Stimulated activated naive B cell treated with anti-CD40 and anti-IgM and Interleukin-4, amounts not matched to agents 10 μg/mL and 1 μg/mL and 100 μg/mL, for 72 hours (primary cell): ENCODE results near the gene ACBD4.

ENCODE experiments used
- ATAC-seq, 2 donors: fragments of 150-1000 bp; cut with Tn5 transposase; replicated peaks; 2 replicates each; pipeline ENCODE4 v1.10.0; 2021; ENCODE audit warnings: moderate library complexity in 1 of 2
- DNase-seq: peaks from one replicate; pipeline ENCODE4 v3.0.0; 2021
- H3K27ac Mint-ChIP-seq: one replicate; pipeline ENCODE4 v1.8.0; 2022; ENCODE audit warnings: mild to moderate bottlenecking, mixed read lengths
- H3K27me3 Mint-ChIP-seq, 2 donors: one replicate each; pipeline ENCODE4 v1.8.0; 2022; ENCODE audit warnings: mixed read lengths in 2 of 2
- H3K36me3 Mint-ChIP-seq, 2 donors: one replicate each; pipeline ENCODE4 v1.8.0; 2022; ENCODE audit warnings: mixed read lengths in 2 of 2, mild to moderate bottlenecking in 1 of 2
- H3K4me1 Mint-ChIP-seq, 2 donors: one replicate each; pipeline ENCODE4 v1.8.0; 2022; ENCODE audit warnings: mixed read lengths in 2 of 2, mild to moderate bottlenecking in 1 of 2
- H3K4me3 Mint-ChIP-seq, 2 donors: one replicate each; pipeline ENCODE4 v1.8.0; 2022; ENCODE audit warnings: mild to moderate bottlenecking in 2 of 2, mixed read lengths in 2 of 2, moderate library complexity in 1 of 2
- H3K9me3 Mint-ChIP-seq, 2 donors: one replicate each; pipeline ENCODE4 v1.8.0; 2022; ENCODE audit warnings: mixed read lengths in 2 of 2, mild to moderate bottlenecking in 1 of 2

The ACBD4 gene

DNA sequence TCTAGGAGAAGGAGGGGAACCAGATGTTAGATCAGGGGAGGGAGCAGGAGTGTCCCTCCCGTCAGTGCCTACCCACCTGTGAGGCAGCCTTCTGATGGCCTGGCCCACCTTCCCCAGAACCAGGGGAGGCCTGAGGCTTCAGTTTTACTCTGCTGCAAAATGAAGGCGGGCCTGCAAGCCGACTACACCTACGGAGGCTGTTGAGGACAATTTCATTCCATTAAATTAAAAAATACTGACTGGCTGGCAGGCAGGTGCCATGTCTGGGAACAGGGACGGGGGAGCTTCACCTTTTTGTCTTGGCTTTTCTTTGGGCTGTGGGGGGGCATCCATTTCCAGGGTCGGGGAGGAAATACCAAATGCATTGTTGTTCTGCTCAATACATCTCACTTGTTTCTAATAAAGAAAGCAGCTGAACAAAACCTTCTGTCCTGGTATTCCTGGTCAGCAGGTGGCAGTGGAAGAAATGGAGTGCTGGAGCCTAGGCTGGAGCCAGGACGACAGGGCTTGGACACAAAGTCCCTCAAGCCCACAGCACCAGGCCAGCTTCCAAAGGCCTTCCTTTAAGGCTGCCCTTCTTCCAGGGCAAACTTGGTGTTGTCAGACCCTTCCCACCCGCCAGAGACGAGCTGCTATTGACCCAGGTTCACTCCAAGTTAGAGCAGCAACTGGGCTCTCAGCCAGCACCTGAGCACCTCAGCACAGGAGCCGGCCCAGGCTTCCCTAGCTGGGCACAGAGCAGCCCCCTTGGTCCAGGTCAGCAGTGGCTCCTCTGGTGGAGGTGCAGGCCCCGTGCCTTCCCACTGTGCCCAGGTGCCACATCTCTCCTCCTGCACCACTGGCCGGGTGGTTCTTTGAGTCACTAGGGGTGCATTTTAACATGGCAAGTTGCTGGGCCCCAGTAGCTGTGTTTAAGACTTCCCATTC is 26.6 kb upstream of the ACBD4 start:
- Mint-ChIP-seq H3K27ac (peak overlapping the region; percentile 65), H3K27me3 (no peaks in the 10 kb centered on the region), H3K9me3 (no peaks in the 10 kb centered on the region), H3K36me3 (peaks cover 20 to 32% of the 10 kb centered on the region in 2 donors), H3K4me1 (peaks cover 12 to 17% of the 10 kb centered on the region in 2 donors), H3K4me3 (no peak overlapping the region)
- DNase-seq = no peak
- ATAC-seq = no peak

DNA sequence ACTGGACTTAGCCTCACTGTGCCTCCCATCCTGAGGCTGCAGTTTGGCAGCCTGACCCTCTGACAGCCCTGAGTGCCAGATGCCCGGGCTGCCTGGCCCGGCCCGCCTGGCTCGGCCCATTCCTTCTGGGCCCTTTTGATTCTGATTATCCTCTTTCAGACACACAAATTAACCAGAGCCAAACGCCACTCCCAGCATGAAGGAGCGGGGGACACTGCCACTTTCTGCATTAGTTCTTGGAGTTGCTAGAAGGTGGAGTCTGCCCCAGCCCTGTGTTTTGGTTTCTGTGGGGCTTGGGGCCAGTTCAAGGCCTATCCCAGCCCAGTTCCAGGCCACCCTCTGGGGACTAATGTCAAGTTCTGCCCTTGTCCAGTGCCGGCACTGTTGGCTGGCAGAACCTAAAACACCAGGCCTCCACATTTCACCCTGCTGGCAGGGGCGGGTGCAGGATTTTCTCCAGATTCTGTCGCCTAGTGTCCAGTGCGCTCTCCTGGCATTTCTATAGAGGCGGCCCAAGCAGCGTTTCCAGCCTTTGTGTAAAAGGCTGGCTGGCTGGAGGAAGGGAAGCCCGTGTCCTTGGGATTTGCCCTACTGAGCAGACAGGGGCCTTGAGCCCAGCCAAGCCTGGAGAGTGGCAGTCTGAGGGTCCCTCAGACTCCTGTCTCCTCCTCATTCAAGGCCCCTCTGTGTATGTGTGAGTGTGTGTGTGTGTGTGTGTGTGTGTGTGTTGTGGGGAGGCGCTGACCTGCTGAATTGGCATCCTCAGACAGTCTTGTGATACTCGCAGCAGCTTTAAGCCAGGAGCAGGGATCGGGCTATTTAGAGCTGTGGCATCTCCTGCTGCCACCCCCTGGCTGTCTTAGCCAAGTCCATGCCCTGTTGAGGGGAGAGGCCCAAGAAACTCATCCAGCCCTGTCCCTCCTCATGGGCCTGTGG is 24.5 kb upstream of the ACBD4 start:
- no peak for DNase-seq
- Mint-ChIP-seq H3K27ac (no peak overlapping the region), H3K27me3 (peaks cover 0 to 4% of the 10 kb centered on the region in 2 donors), H3K4me1 (peaks cover 12 to 17% of the 10 kb centered on the region in 2 donors), H3K4me3 (no peak overlapping the region), H3K9me3 (no peaks in the 10 kb centered on the region), H3K36me3 (peaks cover 14 to 21% of the 10 kb centered on the region in 2 donors)
- peak in 1 of 2 donors; percentile 12 for ATAC-seq

DNA sequence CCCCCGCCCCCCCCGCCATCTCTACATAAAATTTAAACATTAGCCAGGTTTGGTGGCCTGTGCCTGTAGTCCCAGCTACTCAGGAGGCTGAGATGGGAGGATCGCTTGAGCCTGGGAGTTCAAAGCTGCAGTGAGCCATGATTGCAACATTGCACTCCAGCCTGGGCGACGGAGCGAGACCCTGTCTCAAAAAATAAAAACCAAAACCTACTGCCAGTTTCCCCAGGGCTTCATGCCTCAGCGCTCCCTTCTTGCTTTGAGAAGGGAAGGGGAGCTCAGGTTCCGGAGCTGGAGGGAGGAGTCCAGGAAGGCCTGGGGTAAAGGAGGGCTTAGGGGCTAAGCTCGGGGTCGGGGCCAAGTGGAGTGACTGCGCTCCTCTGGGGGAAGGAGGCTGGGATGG is 23.6 kb upstream of the ACBD4 start:
- Mint-ChIP-seq H3K4me3 (no peak overlapping the region), H3K9me3 (no peaks in the 10 kb centered on the region), H3K4me1 (peaks cover 12 to 17% of the 10 kb centered on the region in 2 donors), H3K27me3 (peaks cover 0 to 11% of the 10 kb centered on the region in 2 donors), H3K27ac (peak overlapping the region; percentile 43), H3K36me3 (peaks cover 10 to 15% of the 10 kb centered on the region in 2 donors)
- DNase-seq (no peak), ATAC-seq (peak; percentile 49 to 50)

DNA sequence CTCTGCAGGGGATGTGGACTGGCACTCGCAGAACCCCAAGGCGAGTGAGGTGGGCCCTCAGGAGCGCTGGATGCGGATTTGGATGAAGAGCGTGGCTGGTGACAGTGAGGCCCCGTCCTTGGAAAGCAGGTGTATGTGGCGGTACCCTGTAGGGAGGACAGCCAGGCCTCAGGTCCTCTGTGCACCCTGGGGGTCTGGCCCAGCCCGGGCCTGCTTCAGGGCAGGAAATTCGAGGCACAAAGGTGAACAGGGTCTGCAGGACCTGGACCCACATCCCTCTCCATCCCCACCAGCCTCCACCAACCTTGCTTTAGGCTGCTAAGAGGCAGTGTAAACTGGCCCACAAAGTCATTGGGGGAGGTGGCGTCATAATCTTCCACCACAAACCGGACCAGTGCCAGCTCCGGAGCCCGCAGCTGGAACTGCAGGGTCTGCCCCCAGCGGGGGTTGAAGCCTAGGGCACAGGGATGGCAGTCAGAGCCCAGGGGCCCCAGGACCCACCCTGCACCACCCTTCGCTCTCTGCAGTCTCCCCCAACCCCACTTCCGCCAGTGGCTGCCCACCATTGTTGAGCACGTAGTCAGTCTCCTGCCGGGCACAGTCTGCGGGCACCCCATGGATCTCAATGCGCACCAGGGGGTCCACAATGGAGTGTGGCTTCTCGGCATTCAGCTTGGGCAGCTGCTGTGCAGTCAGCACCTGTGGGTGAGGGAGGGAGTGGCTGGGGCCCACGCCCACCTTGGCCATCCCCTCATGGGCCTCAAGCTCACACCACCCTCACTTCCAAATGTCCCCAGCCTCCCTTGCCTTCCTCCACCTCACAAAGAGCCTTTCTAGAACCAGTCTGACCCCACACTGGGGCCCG is 22.7 kb upstream of the ACBD4 start:
- no peak overlapping the region for H3K4me3 Mint-ChIP-seq
- peaks cover 0 to 11% of the 10 kb centered on the region in 2 donors for H3K27me3 Mint-ChIP-seq
- peaks cover 8 to 12% of the 10 kb centered on the region in 2 donors for H3K36me3 Mint-ChIP-seq
- DNase-seq (no peak), ATAC-seq (no peak)
- no peaks in the 10 kb centered on the region for H3K9me3 Mint-ChIP-seq
- H3K27ac Mint-ChIP-seq = peak overlapping the region; percentile 75
- peaks cover 12 to 17% of the 10 kb centered on the region in 2 donors for H3K4me1 Mint-ChIP-seq

DNA sequence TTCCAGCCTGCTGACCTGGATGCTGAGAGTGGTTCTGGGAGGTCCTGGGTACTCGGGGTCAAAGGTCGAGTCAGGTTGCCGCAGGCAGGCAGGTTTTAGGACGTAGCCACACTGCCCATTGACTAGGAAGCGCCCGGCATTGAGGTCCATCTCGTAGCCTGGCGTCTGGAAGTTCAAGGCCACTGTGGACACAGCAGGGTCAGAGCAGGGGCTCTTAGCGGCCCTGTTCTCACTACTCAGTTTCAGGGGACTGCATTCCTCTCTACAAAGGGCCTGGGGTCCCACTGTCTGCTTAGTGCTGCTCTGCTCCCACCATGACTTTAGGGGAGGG is 22.1 kb upstream of the ACBD4 start:
- no peaks in the 10 kb centered on the region for H3K9me3 Mint-ChIP-seq
- H3K27ac Mint-ChIP-seq = no peak overlapping the region
- no peak for DNase-seq
- ATAC-seq = no peak
- no peak overlapping the region for H3K4me3 Mint-ChIP-seq
- H3K36me3 Mint-ChIP-seq = peaks cover 3 to 6% of the 10 kb centered on the region in 2 donors
- H3K27me3 Mint-ChIP-seq = peaks cover 0 to 11% of the 10 kb centered on the region in 2 donors
- H3K4me1 Mint-ChIP-seq = peaks cover 10 to 17% of the 10 kb centered on the region in 2 donors

DNA sequence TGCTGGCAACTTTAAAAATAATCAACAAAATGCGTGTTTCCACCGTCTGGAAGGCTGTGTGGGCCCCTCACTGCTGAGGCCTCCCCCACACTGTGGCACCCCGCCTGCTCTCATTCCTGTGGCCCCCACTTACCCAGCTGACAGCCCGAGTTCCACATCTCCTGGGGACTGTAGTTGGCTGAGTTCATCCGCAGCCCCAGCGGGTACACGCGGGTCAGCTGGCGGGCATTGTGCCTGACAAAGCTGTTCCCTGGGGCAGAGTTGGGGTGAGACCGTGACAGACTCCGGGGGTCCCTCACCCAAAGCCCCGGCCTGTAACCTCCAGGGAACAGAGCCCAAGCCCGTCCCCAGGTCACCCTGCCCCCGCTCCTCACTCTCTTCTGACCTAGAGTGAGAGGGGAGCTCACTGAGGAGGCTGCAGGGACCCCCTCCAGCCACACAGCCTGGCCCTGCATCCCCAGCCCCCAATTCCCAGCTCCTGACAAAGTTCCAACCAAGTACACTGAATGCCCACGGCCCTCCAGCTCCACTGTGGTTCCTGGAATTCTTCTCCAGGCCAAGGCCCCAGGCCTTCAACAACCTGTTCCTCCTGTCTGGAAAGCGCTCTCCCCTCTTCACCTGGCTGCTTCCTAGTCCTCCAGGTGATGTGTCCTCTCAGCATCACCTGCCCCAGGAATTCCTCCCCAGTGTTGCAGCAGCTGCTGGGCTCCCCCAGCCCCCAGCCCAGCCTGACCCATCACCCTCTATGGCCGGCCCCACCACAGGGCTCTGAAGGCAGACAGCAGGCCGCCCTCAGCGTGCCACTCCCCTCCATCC is 21.2 kb upstream of the ACBD4 start:
- ATAC-seq = no peak
- peaks cover 2 to 3% of the 10 kb centered on the region in 2 donors for H3K36me3 Mint-ChIP-seq
- no peaks in the 10 kb centered on the region for H3K9me3 Mint-ChIP-seq
- H3K27ac Mint-ChIP-seq = no peak overlapping the region
- no peak overlapping the region for H3K4me3 Mint-ChIP-seq
- DNase-seq = no peak
- peaks cover 0 to 15% of the 10 kb centered on the region in 2 donors for H3K27me3 Mint-ChIP-seq
- peaks cover 10 to 17% of the 10 kb centered on the region in 2 donors for H3K4me1 Mint-ChIP-seq

DNA sequence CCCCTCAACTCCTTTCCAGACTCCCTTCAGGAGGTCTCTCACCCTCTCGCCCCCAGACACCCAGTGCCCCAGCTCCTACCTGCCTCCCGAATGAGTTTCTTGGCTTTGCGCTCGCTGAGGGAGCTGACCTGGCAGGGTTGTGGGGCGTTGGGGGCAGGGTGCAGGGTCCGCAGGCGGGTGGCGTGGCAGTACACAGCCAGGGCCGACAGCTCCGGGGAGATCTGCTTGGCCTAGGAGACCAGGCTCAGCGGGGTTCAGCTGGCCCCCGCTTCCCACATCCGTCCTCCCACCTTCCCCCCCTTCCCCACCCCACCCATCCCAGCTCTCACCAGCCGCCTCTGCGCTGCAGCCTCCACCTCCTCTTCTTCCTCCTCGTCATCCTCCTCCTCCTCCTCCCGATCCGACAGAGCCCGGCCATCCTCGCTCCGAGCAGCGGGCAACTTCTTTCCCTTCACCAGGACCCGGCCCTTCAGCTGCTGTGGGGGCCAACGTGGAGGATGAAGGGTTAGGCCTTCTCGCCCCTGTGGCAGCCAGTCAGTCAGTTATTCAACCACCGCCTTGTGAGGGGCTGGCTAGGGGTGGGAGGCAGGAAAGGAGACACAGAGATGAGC is 20.4 kb upstream of the ACBD4 start:
- peaks cover 0 to 20% of the 10 kb centered on the region in 2 donors for H3K27me3 Mint-ChIP-seq
- peaks cover 10 to 17% of the 10 kb centered on the region in 2 donors for H3K4me1 Mint-ChIP-seq
- no peaks in the 10 kb centered on the region for H3K36me3 Mint-ChIP-seq
- ATAC-seq = no peak
- no peaks in the 10 kb centered on the region for H3K9me3 Mint-ChIP-seq
- H3K27ac Mint-ChIP-seq = no peak overlapping the region
- DNase-seq = no peak
- H3K4me3 Mint-ChIP-seq = no peak overlapping the region

DNA sequence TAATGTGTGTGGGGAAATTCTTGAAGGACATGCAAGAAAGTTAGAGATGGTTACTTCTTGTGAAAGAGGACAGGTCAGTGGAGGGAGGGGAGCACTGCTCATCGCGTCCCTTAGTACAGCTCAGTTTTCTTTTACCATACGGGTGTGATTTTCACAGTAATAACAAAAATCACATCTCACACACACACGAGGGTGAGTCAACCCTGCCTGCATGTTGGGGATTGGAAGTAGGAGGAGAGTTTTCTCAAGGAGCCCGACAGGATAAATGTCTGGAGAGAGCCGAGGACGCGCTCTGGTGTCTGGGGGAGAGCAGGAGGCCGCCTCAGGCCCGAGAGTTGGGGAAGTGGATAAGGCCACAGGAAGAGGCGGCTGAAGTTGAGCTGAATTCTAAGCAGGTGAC is 19.6 kb upstream of the ACBD4 start:
- Mint-ChIP-seq H3K9me3 (no peaks in the 10 kb centered on the region), H3K4me1 (peaks cover 10 to 17% of the 10 kb centered on the region in 2 donors), H3K27ac (no peak overlapping the region), H3K4me3 (no peak overlapping the region), H3K27me3 (peaks cover 0 to 24% of the 10 kb centered on the region in 2 donors), H3K36me3 (no peaks in the 10 kb centered on the region)
- ATAC-seq (no peak), DNase-seq (no peak)

DNA sequence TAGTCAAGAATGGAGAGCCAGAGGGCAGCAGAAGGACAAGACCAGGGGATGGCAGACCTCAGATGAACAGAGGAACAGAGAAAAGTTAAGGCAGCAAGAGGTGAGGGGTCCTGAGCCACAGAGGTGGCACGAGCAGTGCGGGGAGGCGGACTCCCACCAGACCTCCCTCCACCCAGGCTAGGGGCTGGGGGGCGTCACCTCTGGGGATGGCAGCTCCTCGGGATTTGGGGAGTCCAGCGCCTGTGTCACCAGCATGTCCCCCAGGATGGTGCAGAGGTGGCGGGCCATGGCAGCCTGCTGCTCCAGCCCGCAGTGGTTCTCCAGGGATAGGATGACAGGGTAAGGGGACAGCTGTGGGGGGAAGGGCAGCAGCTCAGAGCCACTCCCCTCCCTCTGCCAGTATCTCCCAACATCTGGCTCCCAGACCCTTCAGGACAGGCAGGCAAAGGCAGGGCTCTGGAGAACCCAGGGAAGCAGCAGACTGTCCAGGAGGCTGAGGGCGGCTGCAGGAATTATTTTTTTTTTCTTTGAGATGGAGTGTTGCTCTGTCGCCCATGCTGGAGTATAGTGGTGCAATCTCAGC is 19.0 kb upstream of the ACBD4 start:
- Mint-ChIP-seq H3K27ac (no peak overlapping the region), H3K4me1 (peaks cover 6 to 10% of the 10 kb centered on the region in 2 donors), H3K27me3 (peaks cover 4 to 29% of the 10 kb centered on the region in 2 donors), H3K4me3 (no peak overlapping the region), H3K9me3 (no peaks in the 10 kb centered on the region), H3K36me3 (no peaks in the 10 kb centered on the region)
- ATAC-seq = no peak
- DNase-seq = no peak

DNA sequence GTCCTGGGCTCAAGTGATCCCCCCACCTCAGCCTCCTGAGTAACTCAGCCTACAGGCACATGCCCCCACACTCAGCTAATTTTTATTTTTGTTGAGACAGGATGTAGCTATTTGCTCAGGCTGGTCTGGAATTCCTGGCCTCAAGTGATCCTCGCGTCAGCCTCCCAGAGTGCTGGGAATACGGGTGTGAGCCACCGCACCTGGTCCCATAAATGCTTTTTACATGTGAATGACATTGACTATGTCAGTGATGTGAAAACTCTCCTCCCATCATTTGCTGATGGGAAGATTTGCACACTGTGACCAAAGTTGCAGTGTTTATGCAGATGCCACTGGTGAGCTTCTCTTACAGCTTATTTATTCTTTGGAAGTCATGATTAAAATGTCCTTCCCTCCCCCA is 18.2 kb upstream of the ACBD4 start:
- no peaks in the 10 kb centered on the region for H3K9me3 Mint-ChIP-seq
- DNase-seq (no peak), ATAC-seq (no peak)

DNA sequence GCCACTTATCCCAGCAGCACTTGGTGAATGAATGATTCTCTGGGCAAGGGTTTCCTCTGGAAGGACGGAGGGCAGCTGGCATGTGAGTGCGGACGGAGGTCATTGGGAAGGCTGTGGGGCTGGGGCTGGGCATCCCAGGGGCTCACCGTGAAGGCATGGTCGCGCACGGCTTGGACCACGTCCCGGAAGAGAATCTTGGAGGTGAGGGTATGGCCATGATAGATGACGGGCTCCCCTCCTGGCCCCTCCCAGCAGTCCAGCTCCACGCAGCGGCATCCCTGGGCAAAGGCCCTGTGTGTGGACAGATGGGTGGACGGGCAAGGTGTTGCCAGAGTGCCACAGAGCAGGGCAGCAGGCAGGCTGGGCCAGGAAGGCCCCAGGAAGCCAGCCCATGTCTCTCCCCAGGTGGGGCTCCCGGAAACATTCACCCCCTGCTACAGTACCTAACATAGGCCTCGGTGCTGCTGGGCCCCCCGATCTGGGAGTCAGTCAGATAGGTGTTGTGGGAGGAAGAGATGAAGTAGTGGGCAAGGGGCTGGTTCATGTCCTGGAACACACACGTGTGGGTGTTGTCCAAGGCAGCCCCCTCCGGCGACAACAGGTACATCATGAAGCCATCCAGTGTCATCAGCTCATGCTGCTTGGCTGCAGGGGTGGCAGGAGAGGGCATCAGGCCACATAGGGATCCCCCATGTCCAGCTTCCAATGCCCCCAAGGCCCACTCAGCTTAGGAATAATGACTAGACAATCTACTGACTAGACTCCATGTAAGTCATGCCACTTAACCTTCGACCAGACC is 17.4 kb upstream of the ACBD4 start:
- DNase-seq (no peak), ATAC-seq (no peak)
- Mint-ChIP-seq H3K4me1 (no peaks in the 10 kb centered on the region), H3K4me3 (no peak overlapping the region), H3K27me3 (peaks cover 9 to 35% of the 10 kb centered on the region in 2 donors), H3K36me3 (no peaks in the 10 kb centered on the region), H3K9me3 (no peaks in the 10 kb centered on the region), H3K27ac (no peak overlapping the region)

More for the DNA sequence above, 18.2 kb upstream of the ACBD4 start:
- peaks cover under 1 to 2% of the 10 kb centered on the region in 2 donors for H3K4me1 Mint-ChIP-seq
- no peak overlapping the region for H3K27ac Mint-ChIP-seq
- no peaks in the 10 kb centered on the region for H3K36me3 Mint-ChIP-seq
- no peak overlapping the region for H3K4me3 Mint-ChIP-seq
- H3K27me3 Mint-ChIP-seq = peaks cover 9 to 35% of the 10 kb centered on the region in 2 donors

DNA sequence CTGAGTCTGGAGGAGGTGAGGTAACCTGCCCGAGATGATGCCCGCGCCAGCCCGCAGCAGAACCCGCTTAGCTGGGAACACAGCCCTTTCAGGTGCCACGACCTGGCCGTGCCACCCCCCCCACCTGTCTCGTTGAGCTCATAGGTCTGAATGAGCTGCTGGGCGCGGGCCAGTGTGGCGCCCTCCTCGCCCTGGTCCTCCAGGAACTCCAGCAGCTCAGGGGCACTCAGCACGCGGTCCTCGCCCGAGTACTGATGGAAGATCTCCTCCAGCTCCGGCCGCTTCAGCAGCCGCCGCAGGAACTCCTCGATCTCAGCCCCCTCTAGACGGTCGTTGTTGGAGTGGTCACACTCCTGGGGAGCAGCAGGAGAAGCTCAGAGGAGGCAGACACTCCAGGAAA is 16.8 kb upstream of the ACBD4 start:
- H3K4me3 Mint-ChIP-seq = no peak overlapping the region
- no peak for DNase-seq
- no peaks in the 10 kb centered on the region for H3K9me3 Mint-ChIP-seq
- no peaks in the 10 kb centered on the region for H3K36me3 Mint-ChIP-seq
- H3K27ac Mint-ChIP-seq = no peak overlapping the region
- H3K4me1 Mint-ChIP-seq = no peaks in the 10 kb centered on the region
- peaks cover 9 to 35% of the 10 kb centered on the region in 2 donors for H3K27me3 Mint-ChIP-seq
- no peak for ATAC-seq
